GM23248 (cell line): ENCODE measurements around the gene ZNF280A. TPM values are rescaled to one million over a fixed set of nuclear protein-coding genes. Genes with fewer than 3 reads are reported as not detected.

Experiments used
- DNase-seq: peaks from one replicate; pipeline ENCODE4 v3.0.0-alpha.2; 2015
- H2AFZ ChIP-seq: fragments of 200-600 bp; sonication (generic); 2 replicates; pipeline ENCODE4 v1.6.1; 2016; ENCODE audit warnings: antibody characterized with exemption
- H3F3A ChIP-seq: fragments of 200-600 bp; sonication (generic); 2 replicates; pipeline ENCODE4 v1.6.1; 2016; ENCODE audit warnings: mild to moderate bottlenecking, antibody characterized with exemption, mixed run types; ENCODE audit not compliant: insufficient read depth
- H3K27ac ChIP-seq: fragments of 200-600 bp; sonication (generic); 2 replicates; pipeline ENCODE4 v1.5.1; 2016; ENCODE audit warnings: mild to moderate bottlenecking
- H3K27me3 ChIP-seq: fragments of 200-600 bp; sonication (generic); replicated peaks from 2 replicates; pipeline ENCODE4 v1.6.1; 2016; ENCODE audit warnings: mild to moderate bottlenecking; ENCODE audit not compliant: insufficient read depth
- H3K36me3 ChIP-seq: fragments of 200-600 bp; sonication (generic); 2 replicates; pipeline ENCODE4 v1.6.1; 2016; ENCODE audit warnings: low read depth, mild to moderate bottlenecking
- H3K4me1 ChIP-seq: fragments of 200-600 bp; sonication (generic); 2 replicates; pipeline ENCODE4 v1.6.1; 2016; ENCODE audit warnings: mild to moderate bottlenecking; ENCODE audit not compliant: insufficient read depth
- H3K4me2 ChIP-seq: fragments of 200-600 bp; sonication (generic); one replicate; pipeline ENCODE4 v1.6.1; 2016; ENCODE audit warnings: mild to moderate bottlenecking; ENCODE audit not compliant: unreplicated experiment
- H3K4me3 ChIP-seq: fragments of 200-600 bp; sonication (generic); 2 replicates; pipeline ENCODE4 v1.5.1; 2016; ENCODE audit warnings: mild to moderate bottlenecking
- H3K79me2 ChIP-seq: fragments of 200-600 bp; sonication (generic); 2 replicates; pipeline ENCODE4 v1.6.1; 2016; ENCODE audit warnings: mild to moderate bottlenecking; ENCODE audit not compliant: insufficient read depth
- H3K9ac ChIP-seq: fragments of 200-600 bp; sonication (generic); 2 replicates; pipeline ENCODE4 v1.6.1; 2016; ENCODE audit warnings: mild to moderate bottlenecking
- H3K9me2 ChIP-seq: fragments of 200-600 bp; sonication (generic); 2 replicates; pipeline ENCODE4 v1.6.1; 2016; ENCODE audit warnings: mixed run types, mild to moderate bottlenecking, moderate library complexity; ENCODE audit not compliant: insufficient read depth
- H3K9me3 ChIP-seq: fragments of 200-600 bp; sonication (generic); one replicate; pipeline ENCODE4 v1.6.1; 2017; ENCODE audit warnings: low read depth
- H4K20me1 ChIP-seq: fragments of 200-600 bp; sonication (generic); 2 replicates; pipeline ENCODE4 v1.6.0; 2016; ENCODE audit not compliant: insufficient read depth
- EZH2 ChIP-seq: fragments of 200-600 bp; sonication (generic); IDR thresholded peaks from 2 replicates; pipeline ENCODE4 v1.6.1; 2018; ENCODE audit warnings: antibody characterized with exemption, mild to moderate bottlenecking; ENCODE audit not compliant: insufficient read depth, poor library complexity, severe bottlenecking
- EZH2phosphoT487 ChIP-seq: fragments of 200-600 bp; sonication (generic); IDR thresholded peaks from 2 replicates; pipeline ENCODE4 v1.6.1; 2018; ENCODE audit warnings: antibody characterized with exemption, moderate library complexity, mild to moderate bottlenecking, low read depth; ENCODE audit not compliant: insufficient read depth
- WGBS, 2 experiments: methylation state at CpG; one replicate each; pipeline ENCODE4 v1.1.6; 2015 to 2017; ENCODE audit warnings: low lambda C conversion rate in 2 of 2, low coverage in 1 of 2; ENCODE audit errors: missing lambda C conversion rate in 2 of 2; 5-methylcytosine and 5-hydroxymethylcytosine counted together
- in situ Hi-C: fragments of 300-500 bp; cut with MboI; formaldehyde crosslinking; loops from 2 replicates; pipeline ENCODE4 v1.15.0; 2020
- polyA plus RNA-seq: library from polyadenylated mRNA; unstranded; fragments of >200 nt; fragmentation: Nextera tagmentation; extraction: Ambion mirVana; gene quantifications from 2 replicates; pipeline ENCODE4 v1.2.1, GENCODE V29; 2016
- total RNA-seq: library from RNA; depleted of rRNA; stranded (reverse); fragments of >200 nt; shearing (Covaris generic); gene quantifications from 2 replicates; pipeline ENCODE4 v1.2.3, GENCODE V29; 2014

The ZNF280A gene
- total and polyA plus RNA-seq, 2 experiments from 2014 or later, result not detected

DNA sequence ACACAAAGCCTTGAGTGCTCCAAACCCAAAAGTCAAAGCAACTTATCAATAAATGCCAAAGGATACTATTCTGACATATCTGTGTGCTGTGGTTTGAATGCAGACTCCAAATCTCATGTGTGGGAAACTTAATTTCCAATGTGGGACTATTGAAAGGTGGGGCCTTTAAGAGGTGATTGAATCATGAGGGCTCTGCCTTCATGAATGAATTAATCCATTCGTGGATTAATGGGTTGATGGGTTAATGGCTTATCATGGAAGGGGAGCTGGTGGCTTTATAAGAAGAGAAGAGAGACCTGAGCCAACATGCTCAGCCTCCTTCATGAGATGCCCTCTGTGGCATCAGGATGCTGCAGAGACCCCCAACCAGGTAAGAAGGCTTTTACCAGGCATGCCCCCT lies 16.8 kb upstream of the ZNF280A start:
- no peaks in the 10 kb centered on the region for H3K36me3 ChIP-seq
- H3K4me2 ChIP-seq, result no peak overlapping the region
- no peaks in the 10 kb centered on the region for H3K9me3 ChIP-seq
- H3K27me3 ChIP-seq, result no peaks in the 10 kb centered on the region; the same call in 1 of the 2 replicates
- no peaks in the 10 kb centered on the region for H3K4me1 ChIP-seq
- no peaks in the 10 kb centered on the region for H3F3A ChIP-seq
- no peak overlapping the region for H3K27ac ChIP-seq
- TF ChIP-seq EZH2 (no peak), EZH2phosphoT487 (no peak)
- in situ Hi-C loops, result no loop called here
- no peak for DNase-seq
- no peaks in the 10 kb centered on the region for H4K20me1 ChIP-seq
- H3K4me3 ChIP-seq, result no peak overlapping the region
- H2AFZ ChIP-seq, result no peak overlapping the region
- no peaks in the 10 kb centered on the region for H3K9me2 ChIP-seq
- no peaks in the 10 kb centered on the region for H3K79me2 ChIP-seq
- 0% methylated on average over 1 of the region's 1 CpG for WGBS, 2 experiments
- no peak overlapping the region for H3K9ac ChIP-seq

DNA sequence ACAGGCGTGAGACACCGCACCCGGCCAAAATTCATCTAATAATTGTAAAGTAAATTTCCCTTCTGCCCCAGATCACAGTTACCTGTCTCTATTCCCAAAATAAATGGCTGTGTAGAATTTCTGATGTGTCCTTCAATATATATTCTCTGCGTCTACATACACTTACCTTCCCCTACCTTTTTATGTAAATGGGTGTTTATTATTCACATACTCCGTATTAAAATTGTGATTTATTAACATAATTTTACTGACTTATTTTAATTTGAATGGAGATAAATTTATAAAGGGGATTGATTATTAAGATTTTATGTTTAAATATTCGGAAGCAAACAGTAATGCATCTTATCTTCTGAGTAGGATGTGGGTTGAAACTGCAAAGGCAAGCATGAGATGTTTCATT lies 16.4 kb upstream of the ZNF280A start:
- DNase-seq, result no peak
- Histone ChIP-seq H3K4me1 (no peaks in the 10 kb centered on the region), H3K27ac (no peak overlapping the region), H3K9me2 (no peaks in the 10 kb centered on the region), H3K79me2 (no peaks in the 10 kb centered on the region), H4K20me1 (no peaks in the 10 kb centered on the region), H3K9me3 (no peaks in the 10 kb centered on the region), H3K9ac (no peak overlapping the region), H3K27me3 (no peaks in the 10 kb centered on the region; the same call in 1 of the 2 replicates), H3K36me3 (no peaks in the 10 kb centered on the region), H2AFZ (no peak overlapping the region), H3K4me3 (no peak overlapping the region), H3K4me2 (no peak overlapping the region), H3F3A (no peaks in the 10 kb centered on the region)
- no peak for TF ChIP-seq EZH2
- TF ChIP-seq EZH2phosphoT487, result no peak
- WGBS, 2 experiments, result 53 to 55% methylated on average over 6 of the region's 6 CpGs
- in situ Hi-C loops, result no loop called here

DNA sequence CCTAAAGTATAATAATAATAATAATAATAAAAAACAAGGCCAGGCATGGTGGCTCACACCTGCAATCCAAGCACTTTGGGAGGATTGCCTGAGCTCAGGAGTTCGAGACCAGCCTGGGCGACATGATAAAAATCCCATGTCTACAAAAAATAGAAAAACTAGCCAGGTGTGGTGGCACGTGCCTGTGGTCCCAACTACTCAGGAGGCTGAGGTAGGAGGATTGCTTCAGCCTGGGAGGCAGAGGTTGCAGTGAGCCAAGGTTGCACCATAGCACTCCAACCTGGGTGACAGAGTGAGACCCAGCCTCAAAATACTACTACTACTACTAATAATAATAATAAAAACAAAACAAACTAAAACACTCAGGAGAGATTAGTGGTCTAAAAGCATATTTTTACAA lies 15.6 kb upstream of the ZNF280A start:
- TF ChIP-seq EZH2, result no peak
- no peak for TF ChIP-seq EZH2phosphoT487
- 43 to 48% methylated on average over 3 of the region's 3 CpGs for WGBS, 2 experiments
- Histone ChIP-seq H3K9ac (no peak overlapping the region), H3K4me3 (no peak overlapping the region), H3K36me3 (no peaks in the 10 kb centered on the region), H3F3A (no peaks in the 10 kb centered on the region), H3K9me2 (no peaks in the 10 kb centered on the region), H4K20me1 (no peaks in the 10 kb centered on the region), H3K27ac (no peak overlapping the region), H2AFZ (no peak overlapping the region), H3K79me2 (no peaks in the 10 kb centered on the region), H3K4me1 (no peaks in the 10 kb centered on the region), H3K4me2 (no peak overlapping the region), H3K9me3 (no peaks in the 10 kb centered on the region), H3K27me3 (no peaks in the 10 kb centered on the region; the same call in 1 of the 2 replicates)
- DNase-seq, result no peak
- in situ Hi-C loops, result no loop called here

DNA sequence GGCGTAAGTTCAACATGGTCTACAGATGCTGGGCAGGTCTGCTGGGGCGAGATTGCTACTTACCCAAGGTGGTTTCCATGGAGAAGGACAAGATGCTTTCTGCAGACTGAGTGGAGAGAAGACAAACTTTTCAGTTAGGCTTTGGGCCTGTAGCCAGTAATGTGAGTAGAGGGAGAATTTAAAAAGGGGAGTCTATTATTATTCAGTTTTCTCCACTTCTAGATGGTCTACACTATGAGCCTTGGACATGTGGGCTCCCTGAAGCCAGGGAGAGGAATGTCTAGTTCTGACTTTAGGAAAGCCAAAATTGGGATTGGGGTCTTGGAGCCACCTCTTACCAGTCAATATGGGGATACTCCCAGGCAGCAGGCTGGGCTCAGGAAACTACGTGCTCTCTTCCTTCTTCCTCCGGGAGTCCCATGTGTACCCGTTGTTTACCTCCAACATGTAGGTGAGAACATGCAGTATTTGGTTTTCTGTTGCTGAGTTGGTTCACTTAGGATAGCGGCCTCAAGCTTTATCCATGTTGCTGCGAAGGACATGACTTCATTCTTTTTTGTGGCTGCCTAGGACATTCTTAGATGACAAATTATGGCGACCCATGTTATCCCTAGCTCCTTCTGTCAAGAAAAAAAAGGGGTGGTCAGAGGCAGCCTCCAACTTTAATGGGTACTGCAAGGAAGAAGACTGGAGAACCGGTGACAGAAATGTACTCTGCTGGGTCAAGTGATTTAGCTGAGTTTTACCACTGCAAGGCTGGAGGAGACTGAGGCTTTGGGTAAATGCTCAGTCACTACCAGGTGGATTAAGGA lies 14.7 kb upstream of the ZNF280A start:
- H3K27me3 ChIP-seq, result no peaks in the 10 kb centered on the region; the same call in 1 of the 2 replicates
- in situ Hi-C loops, result no loop called here

More for the DNA sequence above, 14.7 kb upstream of the ZNF280A start:
- H2AFZ ChIP-seq, result no peak overlapping the region
- H3F3A ChIP-seq, result no peaks in the 10 kb centered on the region
- no peaks in the 10 kb centered on the region for H3K9me2 ChIP-seq
- no peaks in the 10 kb centered on the region for H3K4me1 ChIP-seq
- DNase-seq, result no peak
- H3K9me3 ChIP-seq, result no peaks in the 10 kb centered on the region
- H3K9ac ChIP-seq, result no peak overlapping the region
- WGBS, 2 experiments, result 33 to 43% methylated on average over 9 of the region's 9 CpGs
- H3K4me3 ChIP-seq, result no peak overlapping the region
- no peaks in the 10 kb centered on the region for H3K36me3 ChIP-seq
- H3K27ac ChIP-seq, result no peak overlapping the region
- H4K20me1 ChIP-seq, result no peaks in the 10 kb centered on the region
- TF ChIP-seq EZH2 (no peak), EZH2phosphoT487 (no peak)
- H3K4me2 ChIP-seq, result no peak overlapping the region
- no peaks in the 10 kb centered on the region for H3K79me2 ChIP-seq
